ENCODE measurements around the gene MRPL18. TPM values are rescaled to one million over a fixed set of nuclear protein-coding genes. Genes with fewer than 3 reads are reported as not detected.
"Not testable (repeated sequence)": the region's sequence is repeated elsewhere in the genome, so short reads cannot be mapped to it uniquely, and the experiment has no call there.

The MRPL18 gene
- total RNA-seq, 1 donor from 2014 or later, result 60.7 TPM

DNA sequence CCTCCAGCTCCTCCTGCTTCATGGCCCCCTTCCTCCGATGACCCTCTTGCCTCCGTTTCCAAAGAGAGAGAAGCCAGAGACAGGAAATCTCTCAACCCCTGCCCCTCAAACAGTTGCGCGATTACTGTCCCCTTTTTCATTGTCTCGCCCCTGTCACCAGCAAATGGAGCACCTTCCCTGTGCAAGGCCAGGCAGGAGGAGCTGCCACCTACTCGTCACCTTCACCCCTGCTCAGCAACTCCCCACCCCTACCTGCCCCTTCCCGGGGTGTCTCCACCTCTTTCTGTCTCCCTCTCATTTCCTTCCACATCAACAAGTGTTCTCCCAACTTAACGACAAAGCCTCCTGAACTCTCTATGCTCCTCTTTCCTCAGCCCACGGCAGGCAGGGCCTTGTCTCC is 23.5 kb downstream of the MRPL18 start:
- FAIRE-seq, result no peak

DNA sequence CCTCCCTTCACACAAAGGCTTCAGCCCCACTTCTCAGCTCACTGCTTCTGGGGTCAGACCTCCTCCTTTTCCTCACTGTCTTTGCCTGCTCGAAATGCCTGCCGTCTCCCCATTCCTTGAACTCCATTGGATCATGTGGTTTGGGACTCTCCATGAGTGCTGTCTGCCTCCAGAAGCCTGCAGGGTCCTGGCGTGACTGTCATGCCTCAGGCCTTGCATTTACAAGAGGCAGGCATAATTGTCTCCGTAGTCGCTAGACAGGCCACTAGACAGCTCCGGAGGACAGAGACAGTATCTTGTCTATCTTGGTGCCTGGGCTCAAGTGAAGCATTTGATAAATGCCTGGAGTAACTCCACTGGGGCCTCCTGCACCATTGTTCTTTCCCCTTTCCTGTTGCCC is 25.1 kb downstream of the MRPL18 start:
- FAIRE-seq (no peak), DNase-seq (ENCODE audit: low spot score in 2 of 2) (no peak)

More for the DNA sequence above, 23.5 kb downstream of the MRPL18 start:
- DNase-seq (ENCODE audit: low spot score in 2 of 2), result no peak

GRCh38 chr6:159816775-159817174 is 26.5 kb downstream of the MRPL18 start:
- not testable (repeated sequence) for FAIRE-seq; DNase-seq (ENCODE audit: low spot score in 2 of 2)

GRCh38 chr6:159817951-159818739 is 27.9 kb downstream of the MRPL18 start:
- no peak for FAIRE-seq
- no peak for DNase-seq (ENCODE audit: low spot score in 2 of 2)

- FAIRE-seq (no peak), DNase-seq (ENCODE audit: low spot score in 2 of 2) (no peak)
These were observed 28.8 kb downstream of the MRPL18 start for GRCh38 chr6:159819098-159819497.

DNA sequence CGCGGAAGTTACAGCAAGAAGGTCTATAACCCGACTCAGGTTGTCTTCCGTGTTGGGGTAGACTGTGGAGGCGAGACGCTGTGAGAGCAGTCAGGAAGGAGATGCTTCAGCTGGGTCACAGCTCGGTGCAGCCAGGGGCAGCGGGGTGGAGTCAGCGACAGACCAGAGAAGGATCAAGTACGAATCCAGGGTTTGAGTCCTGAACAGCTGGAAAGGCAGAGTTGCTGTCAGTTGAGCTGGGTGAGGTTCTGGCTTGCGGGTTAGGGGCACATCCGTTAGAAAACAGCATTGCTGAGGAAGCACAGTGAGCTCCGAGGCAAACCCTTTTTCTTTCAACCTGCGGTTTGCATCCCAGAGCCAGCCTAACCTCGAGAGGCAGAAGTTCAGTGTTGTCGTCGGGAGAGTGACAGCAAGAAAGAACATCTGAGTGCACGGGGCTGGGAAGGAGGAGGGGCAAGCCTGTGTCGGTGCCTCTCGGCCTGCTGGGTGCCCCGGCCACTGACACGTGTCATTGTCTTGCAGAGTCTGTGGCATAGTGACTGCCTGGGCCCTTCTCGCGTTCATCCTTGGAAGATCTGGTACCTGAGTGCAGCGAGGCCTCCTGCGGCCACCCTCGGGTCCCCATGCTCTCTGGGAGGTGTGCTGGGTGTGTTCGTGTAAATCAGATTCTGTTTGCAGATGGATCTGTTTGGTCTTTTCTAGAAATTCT is 29.8 kb downstream of the MRPL18 start:
- DNase-seq (ENCODE audit: low spot score in 2 of 2), result no peak
- no peak for FAIRE-seq

DNA sequence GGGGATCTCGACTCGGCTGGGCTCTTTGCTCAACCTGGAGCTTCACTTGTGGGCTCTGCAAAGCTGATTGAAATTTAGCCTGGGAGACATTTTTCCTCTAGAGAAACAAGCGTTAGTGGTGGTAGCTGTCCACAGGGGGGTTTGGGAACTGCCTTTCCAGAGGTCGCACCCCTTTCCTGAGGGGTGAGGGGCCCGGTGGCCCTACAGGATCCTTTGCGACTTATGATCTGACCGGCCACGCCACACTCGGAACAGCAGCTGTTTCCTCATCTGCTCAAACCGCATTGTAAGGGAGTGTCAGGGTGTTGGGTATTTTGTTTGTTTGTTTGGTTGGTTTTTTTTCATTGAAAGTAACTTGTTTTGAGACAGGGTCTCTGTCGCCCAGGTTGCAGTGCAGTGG is 30.9 kb downstream of the MRPL18 start:
- FAIRE-seq (no peak), DNase-seq (ENCODE audit: low spot score in 2 of 2) (no peak)

GRCh38 chr6:159821726-159822125 is 31.5 kb downstream of the MRPL18 start:
- FAIRE-seq (no peak), DNase-seq (ENCODE audit: low spot score in 2 of 2) (no peak)

GRCh38 chr6:159823953-159824352 is 33.7 kb downstream of the MRPL18 start:
- DNase-seq (ENCODE audit: low spot score in 2 of 2), result no peak
- no peak for FAIRE-seq

- FAIRE-seq, result not testable (repeated sequence)
These were observed 34.4 kb downstream of the MRPL18 start for GRCh38 chr6:159824690-159825089.

DNA sequence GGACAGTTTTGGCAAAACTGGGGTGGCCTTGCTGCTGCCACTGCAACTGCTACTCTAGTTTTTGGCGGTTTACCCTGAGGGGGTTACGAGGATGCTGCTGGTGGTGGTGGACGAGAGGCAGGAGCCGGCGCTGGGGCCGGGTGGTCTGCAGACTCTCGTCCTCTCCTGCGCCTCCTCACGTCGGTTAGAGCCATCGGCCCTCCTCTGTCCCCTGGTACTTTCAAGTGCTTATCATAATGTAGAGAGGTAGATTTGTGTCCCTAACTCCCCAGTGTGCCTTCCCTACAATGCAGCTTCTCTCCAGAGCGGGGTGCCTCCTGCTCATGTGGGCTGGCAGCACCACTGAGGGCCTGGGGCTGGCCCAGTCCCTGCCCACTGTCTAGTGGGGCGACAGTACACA is 35.7 kb downstream of the MRPL18 start:
- DNase-seq (ENCODE audit: low spot score in 2 of 2), result no peak
- FAIRE-seq, result no peak

More at GRCh38 chr6:159824690-159825089, 34.4 kb downstream of the MRPL18 start:
- DNase-seq (ENCODE audit: low spot score in 2 of 2), result not testable (repeated sequence)

- FAIRE-seq (no peak), DNase-seq (ENCODE audit: low spot score in 2 of 2) (no peak)
These were observed 36.8 kb downstream of the MRPL18 start for GRCh38 chr6:159826968-159827647.

GRCh38 chr6:159828074-159828473 is 37.8 kb downstream of the MRPL18 start:
- DNase-seq (ENCODE audit: low spot score in 2 of 2) (no peak), FAIRE-seq (no peak)

GRCh38 chr6:159829526-159829925 is 39.3 kb downstream of the MRPL18 start:
- DNase-seq (ENCODE audit: low spot score in 2 of 2), result no peak
- FAIRE-seq, result no peak

DNA sequence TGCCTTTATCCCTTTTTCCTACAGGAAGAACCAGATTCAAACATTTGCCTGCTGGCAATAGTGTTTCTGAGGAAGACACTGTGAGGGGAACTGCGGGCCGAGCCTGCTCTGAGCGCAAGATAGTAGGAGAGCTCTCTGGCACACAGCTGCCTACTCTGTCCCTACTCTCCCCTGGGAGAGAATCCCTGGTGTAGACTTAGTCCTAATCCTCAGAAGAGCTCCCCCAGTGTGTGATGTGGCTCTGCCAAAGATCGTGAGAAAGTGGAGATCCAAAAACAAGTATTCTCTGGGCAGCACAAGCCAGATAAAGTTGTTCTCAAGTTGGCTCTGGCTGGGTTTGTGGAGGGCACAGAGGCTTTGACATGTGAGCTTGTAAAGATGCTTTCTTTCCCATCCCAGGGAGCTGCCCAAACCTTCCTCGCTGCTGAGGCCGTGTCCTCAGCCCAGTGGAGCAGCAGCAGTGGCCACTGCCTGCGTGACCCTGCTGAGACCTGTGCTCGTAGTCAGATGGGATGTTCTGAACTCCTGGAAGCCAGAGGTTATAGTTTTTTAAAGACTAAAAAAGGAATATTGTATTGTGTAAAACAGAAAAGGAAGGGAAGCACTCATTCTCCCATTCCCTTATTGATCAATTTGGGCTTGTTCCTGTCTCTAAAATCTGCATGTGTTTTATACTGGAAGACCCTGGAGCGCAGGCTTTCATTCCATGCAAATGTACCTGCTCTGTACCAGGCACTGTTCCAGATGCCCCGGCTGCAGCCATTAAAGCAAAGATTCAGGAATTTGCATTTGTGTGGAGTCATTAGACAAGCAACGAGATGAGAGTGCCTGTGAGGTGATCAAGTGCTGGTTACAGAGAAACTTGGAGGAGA is 40.5 kb downstream of the MRPL18 start:
- DNase-seq (ENCODE audit: low spot score in 2 of 2), result no peak
- no peak for FAIRE-seq

DNA sequence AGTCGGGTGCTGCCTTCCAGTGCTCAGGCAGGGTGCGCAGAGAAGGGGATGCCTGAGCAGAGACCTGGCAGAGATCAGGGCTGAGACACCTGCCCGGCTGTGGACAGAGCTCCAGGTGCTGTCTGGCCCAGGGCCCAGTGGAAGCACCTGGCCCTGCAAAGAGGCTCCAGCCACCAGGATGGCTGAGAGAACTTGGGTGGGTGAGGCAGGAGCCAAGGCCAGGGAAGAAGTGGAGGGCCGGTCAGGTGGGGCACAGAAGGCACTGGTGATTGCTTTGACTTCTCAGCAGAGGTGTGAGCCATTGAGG is 41.1 kb downstream of the MRPL18 start:
- FAIRE-seq, result no peak
- no peak for DNase-seq (ENCODE audit: low spot score in 2 of 2)

DNA sequence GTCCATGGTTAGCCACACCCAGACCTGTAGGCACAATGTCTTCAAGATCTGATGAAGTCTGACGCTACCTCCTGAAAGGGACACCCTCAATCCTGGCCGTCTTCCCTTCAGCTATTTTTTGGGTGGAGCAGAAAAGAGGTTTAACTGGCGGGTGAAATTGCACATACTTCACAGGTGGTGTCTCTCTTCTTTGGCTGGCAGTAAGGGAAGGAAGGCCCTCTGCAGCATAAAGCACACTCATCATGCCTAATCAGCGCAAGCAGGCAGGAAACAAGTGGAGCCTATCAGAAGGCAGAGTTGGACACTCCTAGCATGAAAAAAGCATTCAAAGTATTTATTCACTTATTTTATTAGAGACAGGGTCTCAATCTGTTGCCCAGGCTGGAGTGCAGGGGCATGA is 42.7 kb downstream of the MRPL18 start:
- no peak for FAIRE-seq
- DNase-seq (ENCODE audit: low spot score in 2 of 2), result no peak

GRCh38 chr6:159833556-159833955 is 43.3 kb downstream of the MRPL18 start:
- no peak for FAIRE-seq
- DNase-seq (ENCODE audit: low spot score in 2 of 2), result no peak

GRCh38 chr6:159833997-159834603 is 43.8 kb downstream of the MRPL18 start:
- FAIRE-seq, result no peak
- DNase-seq (ENCODE audit: low spot score in 2 of 2), result no peak

Measured in frontal cortex (tissue), 4 donors.